OCI-LY7 (cell line): Measurements from ENCODE around the gene BHLHA15. TPM values are rescaled to one million over a fixed set of nuclear protein-coding genes. Genes with fewer than 3 reads are reported as not detected.

Experiments
- BruUV-seq: library from RNA; stranded (reverse); fragments of 400-500 nt; replicated peaks from 2 replicates; lab custom pipeline; 2021; lab: Mats Ljungman, UMichigan
- CTCF ChIA-PET: fragments of 300-600 bp; sonication (Branson Sonifier 250); formaldehyde crosslinking; loops from one replicate; lab custom pipeline; 2022; ENCODE audit warnings: antibody characterized with exemption; ENCODE audit not compliant: unreplicated experiment; lab: Charles Lee
- POLR2A ChIA-PET: fragments of 300-600 bp; sonication (Branson Sonifier 250); formaldehyde crosslinking; loops from one replicate; lab custom pipeline; 2022; ENCODE audit warnings: antibody characterized with exemption; lab: Charles Lee
- DNase-seq: peaks from one replicate; pipeline ENCODE4 v3.0.0-alpha.2; 2015; ENCODE audit warnings: low spot score
- H2AFZ ChIP-seq: fragments of 200-600 bp; sonication (generic), shearing (Covaris generic); 2 replicates; pipeline ENCODE4 v1.6.1; 2014; ENCODE audit warnings: mild to moderate bottlenecking, antibody characterized with exemption, low read length, moderate library complexity
- H3K27ac ChIP-seq: fragments of 200-600 bp; sonication (generic); 2 replicates; pipeline ENCODE4 v1.5.1; 2014; ENCODE audit warnings: mixed run types, low read depth, mild to moderate bottlenecking, moderate library complexity, low read length, inconsistent platforms; ENCODE audit not compliant: poor library complexity, severe bottlenecking
- H3K36me3 ChIP-seq: fragments of 200-600 bp; sonication (generic); 2 replicates; pipeline ENCODE4 v1.6.1; 2014; ENCODE audit warnings: mild to moderate bottlenecking, antibody characterized with exemption, low read length, moderate library complexity, mixed read lengths; ENCODE audit not compliant: insufficient read depth
- H3K4me1 ChIP-seq: fragments of 200-600 bp; sonication (generic); 2 replicates; pipeline ENCODE4 v1.5.1; 2014; ENCODE audit warnings: mild to moderate bottlenecking, low read length; ENCODE audit not compliant: insufficient read depth, poor library complexity, severe bottlenecking
- H3K4me2 ChIP-seq: fragments of 200-600 bp; sonication (generic); 2 replicates; pipeline ENCODE4 v1.6.1; 2014; ENCODE audit warnings: mild to moderate bottlenecking, low read length
- H3K4me3 ChIP-seq: fragments of 200-600 bp; sonication (generic); 2 replicates; pipeline ENCODE4 v1.5.1; 2014; ENCODE audit warnings: mild to moderate bottlenecking, low read depth, low read length; ENCODE audit not compliant: poor library complexity, severe bottlenecking
- H3K79me2 ChIP-seq: fragments of 200-600 bp; sonication (generic); 2 replicates; pipeline ENCODE4 v1.6.1; 2016; ENCODE audit warnings: low read depth, mild to moderate bottlenecking, low read length, moderate library complexity, mixed read lengths; ENCODE audit not compliant: insufficient read depth
- H3K9me2 ChIP-seq: fragments of 200-600 bp; sonication (generic); 2 replicates; pipeline ENCODE4 v1.6.1; 2016; ENCODE audit warnings: mild to moderate bottlenecking, low read length, mixed read lengths; ENCODE audit not compliant: insufficient read depth
- H3K9me3 ChIP-seq: fragments of 200-600 bp; sonication (generic); 2 replicates; pipeline ENCODE4 v1.6.1; 2014; ENCODE audit warnings: mild to moderate bottlenecking, mixed run types, low read length, mixed read lengths
- H4K20me1 ChIP-seq: fragments of 200-600 bp; sonication (generic); 2 replicates; pipeline ENCODE4 v1.6.1; 2014; ENCODE audit warnings: mild to moderate bottlenecking, antibody characterized with exemption, low read length, moderate library complexity, mixed read lengths; ENCODE audit not compliant: insufficient read depth
- EZH2phosphoT487 ChIP-seq: fragments of 200-600 bp; sonication (generic); IDR thresholded peaks from 2 replicates; pipeline ENCODE4 v1.6.1; 2018; ENCODE audit warnings: low read depth, borderline replicate concordance, mild to moderate bottlenecking, mixed run types, antibody characterized with exemption, low read length, moderate library complexity, mixed read lengths
- intact Hi-C: fragments of 100-400 bp; cut with micrococcal nuclease; formaldehyde crosslinking; loops from one replicate; pipeline ENCODE4 v1.10.0; 2022; ENCODE audit not compliant: unreplicated experiment
- total RNA-seq, 2 experiments: library from RNA; depleted of rRNA in 1 of 2; stranded (reverse); fragments of >200 nt in 1 of 2; shearing (Covaris generic) in 1 of 2; gene quantifications; 2 replicates each; pipeline ENCODE4 v1.2.3, GENCODE V29; 2014 to 2022
- TF ChIP-seq, protein P1 (sequence below): fragments of 200-600 bp; sonication (generic); conservative IDR thresholded peaks from 2 replicates; pipeline ENCODE4 v1.5.1; 2014; ENCODE audit warnings: mild to moderate bottlenecking, antibody characterized with exemption, low read length, moderate library complexity, mixed read lengths

Gene BHLHA15
- total RNA-seq, 2 experiments from 2014 or later, result 0.69 to 4.3 TPM

GRCh38 chr7:98205162-98205845, 5.9 kb upstream of the BHLHA15 start:
- ChIA-PET CTCF (no interaction called here), POLR2A (interaction anchor here (1.4 kb wide), 1 partner anchor 46 kb away, joined by 4 read pairs; no protein-coding TSS in a partner anchor)
- H3K4me3 ChIP-seq, result no peak overlapping the region
- TF ChIP-seq, protein P1, sequence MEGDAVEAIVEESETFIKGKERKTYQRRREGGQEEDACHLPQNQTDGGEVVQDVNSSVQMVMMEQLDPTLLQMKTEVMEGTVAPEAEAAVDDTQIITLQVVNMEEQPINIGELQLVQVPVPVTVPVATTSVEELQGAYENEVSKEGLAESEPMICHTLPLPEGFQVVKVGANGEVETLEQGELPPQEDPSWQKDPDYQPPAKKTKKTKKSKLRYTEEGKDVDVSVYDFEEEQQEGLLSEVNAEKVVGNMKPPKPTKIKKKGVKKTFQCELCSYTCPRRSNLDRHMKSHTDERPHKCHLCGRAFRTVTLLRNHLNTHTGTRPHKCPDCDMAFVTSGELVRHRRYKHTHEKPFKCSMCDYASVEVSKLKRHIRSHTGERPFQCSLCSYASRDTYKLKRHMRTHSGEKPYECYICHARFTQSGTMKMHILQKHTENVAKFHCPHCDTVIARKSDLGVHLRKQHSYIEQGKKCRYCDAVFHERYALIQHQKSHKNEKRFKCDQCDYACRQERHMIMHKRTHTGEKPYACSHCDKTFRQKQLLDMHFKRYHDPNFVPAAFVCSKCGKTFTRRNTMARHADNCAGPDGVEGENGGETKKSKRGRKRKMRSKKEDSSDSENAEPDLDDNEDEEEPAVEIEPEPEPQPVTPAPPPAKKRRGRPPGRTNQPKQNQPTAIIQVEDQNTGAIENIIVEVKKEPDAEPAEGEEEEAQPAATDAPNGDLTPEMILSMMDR, result no peak
- TF ChIP-seq EZH2phosphoT487, result no peak
- no peak overlapping the region for H3K4me2 ChIP-seq
- H2AFZ ChIP-seq, result no peak overlapping the region
- no TSS peak for BruUV-seq
- no peak for DNase-seq
- peaks cover 24% of the 10 kb centered on the region for H3K36me3 ChIP-seq
- peaks cover 18% of the 10 kb centered on the region; the same call in 1 of the 2 replicates for H3K79me2 ChIP-seq
- no peaks in the 10 kb centered on the region for H3K9me3 ChIP-seq
- H3K4me1 ChIP-seq, result peaks cover 42% of the 10 kb centered on the region
- no peaks in the 10 kb centered on the region for H3K9me2 ChIP-seq
- intact Hi-C loops, result no loop called here
- peaks cover 20% of the 10 kb centered on the region for H4K20me1 ChIP-seq
- H3K27ac ChIP-seq, result no peak overlapping the region

GRCh38 chr7:98206451-98207330, 4.5 kb upstream of the BHLHA15 start:
- no TSS peak for BruUV-seq

More at GRCh38 chr7:98206451-98207330, 4.5 kb upstream of the BHLHA15 start:
- Histone ChIP-seq H2AFZ (no peak overlapping the region), H3K9me3 (no peaks in the 10 kb centered on the region), H3K4me2 (no peak overlapping the region), H3K27ac (no peak overlapping the region), H3K79me2 (peaks cover 9% of the 10 kb centered on the region; the same call in 1 of the 2 replicates), H3K9me2 (no peaks in the 10 kb centered on the region), H3K4me3 (no peak overlapping the region), H3K4me1 (peaks cover 33% of the 10 kb centered on the region), H4K20me1 (peaks cover 12% of the 10 kb centered on the region; the same call in 1 of the 2 replicates), H3K36me3 (peaks cover 24% of the 10 kb centered on the region)
- CTCF ChIA-PET, result no interaction called here
- intact Hi-C loops, result no loop called here
- TF ChIP-seq, protein P1, result no peak
- no peak for TF ChIP-seq EZH2phosphoT487
- POLR2A ChIA-PET, result interaction anchor here (1.4 kb wide), 1 partner anchor 44 kb away, joined by 4 read pairs; no protein-coding TSS in a partner anchor
- no peak for DNase-seq
